ENCODE data around the gene MTOR.

MTOR gene

GRCh38 chr1:11266268-11267074, 4.1 kb upstream of the MTOR start:
- Histone ChIP-seq H3K4me3 (ENCODE audit: low read length) (no peak overlapping the region), H3K27me3 (replicated peaks; ENCODE audit: insufficient read depth, low read length) (no peaks in the 10 kb centered on the region), H3K9ac (ENCODE audit: low read length) (no peak overlapping the region), H2AFZ (ENCODE audit: low read length) (no peak overlapping the region), H3K27ac (ENCODE audit: low read length) (no peak overlapping the region), H3K9me3 (replicated peaks; ENCODE audit: insufficient read depth, low read length) (no peaks in the 10 kb centered on the region), H4K20me1 (ENCODE audit: insufficient read depth, low read length) (no peaks in the 10 kb centered on the region), H3K9me2 (replicated peaks; ENCODE audit: insufficient read depth, low read length) (no peaks in the 10 kb centered on the region), H3K4me1 (ENCODE audit: low read length) (no peaks in the 10 kb centered on the region), H3K36me3 (replicated peaks; ENCODE audit: insufficient read depth, low read length) (no peaks in the 10 kb centered on the region), H3F3A (ENCODE audit: insufficient read depth, low read length) (no peaks in the 10 kb centered on the region), H3K4me2 (ENCODE audit: low read depth, low read length) (no peak overlapping the region), H3K79me2 (ENCODE audit: low read length) (peaks cover 9% of the 10 kb centered on the region)
- TF ChIP-seq EZH2 (optimal IDR thresholded peaks at IDR 0.05; ENCODE audit: low read depth, low read length) (no peak), EZH2phosphoT487 (IDR thresholded peaks at IDR 0.05; ENCODE audit: low read length) (no peak)
- no peak for DNase-seq

- Histone ChIP-seq H3K4me3 (ENCODE audit: low read length) (no peak overlapping the region), H3K27ac (ENCODE audit: low read length) (no peak overlapping the region), H3K4me2 (ENCODE audit: low read depth, low read length) (no peak overlapping the region), H2AFZ (ENCODE audit: low read length) (no peak overlapping the region), H3K4me1 (ENCODE audit: low read length) (no peaks in the 10 kb centered on the region), H3K79me2 (ENCODE audit: low read length) (peaks cover 12% of the 10 kb centered on the region), H3K36me3 (replicated peaks; ENCODE audit: insufficient read depth, low read length) (peaks cover 8% of the 10 kb centered on the region), H4K20me1 (ENCODE audit: insufficient read depth, low read length) (no peaks in the 10 kb centered on the region), H3F3A (ENCODE audit: insufficient read depth, low read length) (no peaks in the 10 kb centered on the region), H3K9me2 (replicated peaks; ENCODE audit: insufficient read depth, low read length) (no peaks in the 10 kb centered on the region), H3K9ac (ENCODE audit: low read length) (no peak overlapping the region), H3K9me3 (replicated peaks; ENCODE audit: insufficient read depth, low read length) (no peaks in the 10 kb centered on the region), H3K27me3 (replicated peaks; ENCODE audit: insufficient read depth, low read length) (no peaks in the 10 kb centered on the region)
- DNase-seq, result no peak
- TF ChIP-seq EZH2phosphoT487 (IDR thresholded peaks at IDR 0.05; ENCODE audit: low read length) (no peak), EZH2 (optimal IDR thresholded peaks at IDR 0.05; ENCODE audit: low read depth, low read length) (no peak), CTCF (IDR thresholded peaks at IDR 0.05; ENCODE audit: low read length) (no peak)
Observed at GRCh38 chr1:11256299-11256698, 6.1 kb downstream of the MTOR start.

- Histone ChIP-seq H3K4me2 (ENCODE audit: low read depth, low read length) (no peak overlapping the region), H3K9me3 (replicated peaks; ENCODE audit: insufficient read depth, low read length) (no peaks in the 10 kb centered on the region), H3K36me3 (replicated peaks; ENCODE audit: insufficient read depth, low read length) (peaks cover 5% of the 10 kb centered on the region), H3K4me3 (ENCODE audit: low read length) (no peak overlapping the region), H2AFZ (ENCODE audit: low read length) (no peak overlapping the region), H3K4me1 (ENCODE audit: low read length) (no peaks in the 10 kb centered on the region), H3K9me2 (replicated peaks; ENCODE audit: insufficient read depth, low read length) (no peaks in the 10 kb centered on the region), H4K20me1 (ENCODE audit: insufficient read depth, low read length) (no peaks in the 10 kb centered on the region), H3K79me2 (ENCODE audit: low read length) (no peaks in the 10 kb centered on the region), H3F3A (ENCODE audit: insufficient read depth, low read length) (no peaks in the 10 kb centered on the region), H3K27me3 (replicated peaks; ENCODE audit: insufficient read depth, low read length) (no peaks in the 10 kb centered on the region), H3K27ac (ENCODE audit: low read length) (no peak overlapping the region), H3K9ac (ENCODE audit: low read length) (no peak overlapping the region)
- no peak for DNase-seq
- TF ChIP-seq EZH2 (optimal IDR thresholded peaks at IDR 0.05; ENCODE audit: low read depth, low read length) (no peak), EZH2phosphoT487 (IDR thresholded peaks at IDR 0.05; ENCODE audit: low read length) (no peak), CTCF (IDR thresholded peaks at IDR 0.05; ENCODE audit: low read length) (no peak)
Observed at GRCh38 chr1:11253226-11253625, 9.1 kb downstream of the MTOR start.

GRCh38 chr1:11252538-11252937, 9.8 kb downstream of the MTOR start:
- Histone ChIP-seq H3K9me2 (replicated peaks; ENCODE audit: insufficient read depth, low read length) (no peaks in the 10 kb centered on the region), H3K79me2 (ENCODE audit: low read length) (no peaks in the 10 kb centered on the region), H2AFZ (ENCODE audit: low read length) (no peak overlapping the region), H3K4me2 (ENCODE audit: low read depth, low read length) (no peak overlapping the region), H3K36me3 (replicated peaks; ENCODE audit: insufficient read depth, low read length) (peaks cover 3% of the 10 kb centered on the region), H3K9ac (ENCODE audit: low read length) (no peak overlapping the region), H3K27me3 (replicated peaks; ENCODE audit: insufficient read depth, low read length) (no peaks in the 10 kb centered on the region), H3K9me3 (replicated peaks; ENCODE audit: insufficient read depth, low read length) (no peaks in the 10 kb centered on the region), H3K27ac (ENCODE audit: low read length) (no peak overlapping the region), H3K4me3 (ENCODE audit: low read length) (no peak overlapping the region), H3F3A (ENCODE audit: insufficient read depth, low read length) (no peaks in the 10 kb centered on the region), H4K20me1 (ENCODE audit: insufficient read depth, low read length) (no peaks in the 10 kb centered on the region), H3K4me1 (ENCODE audit: low read length) (no peaks in the 10 kb centered on the region)
- DNase-seq, result no peak
- TF ChIP-seq EZH2phosphoT487 (IDR thresholded peaks at IDR 0.05; ENCODE audit: low read length), result no peak
- TF ChIP-seq EZH2 (optimal IDR thresholded peaks at IDR 0.05; ENCODE audit: low read depth, low read length), result no peak
- no peak for TF ChIP-seq CTCF (IDR thresholded peaks at IDR 0.05; ENCODE audit: low read length)
